HepG2 (cell line): Measurements from ENCODE around the gene PROC. TPM values are rescaled to one million over a fixed set of nuclear protein-coding genes. Genes with fewer than 3 reads are reported as not detected.

ENCODE experiments used
- HINFP ChIP-seq: sonication (generic); formaldehyde crosslinking; IDR thresholded peaks from 2 replicates; pipeline ENCODE4 v1.4.0; 2020; ENCODE audit warnings: low read depth, mild to moderate bottlenecking, missing genetic modification reagents
- HMG20A ChIP-seq: IDR thresholded peaks from 2 replicates; pipeline ENCODE4 v1.6.1; 2016; ENCODE audit warnings: borderline replicate concordance
- NR2C2 ChIP-seq: sonication (generic); formaldehyde crosslinking; IDR thresholded peaks from 2 replicates; pipeline ENCODE4 v1.4.0; 2020; ENCODE audit warnings: missing genetic modification reagents, mild to moderate bottlenecking, moderate library complexity, borderline replicate concordance
- SP5 ChIP-seq: IDR thresholded peaks from 2 replicates; pipeline ENCODE4 v1.6.1; 2016; ENCODE audit warnings: low read depth, borderline replicate concordance
- SRSF1 ChIP-seq: fragments of 200-400 bp; formaldehyde crosslinking; optimal IDR thresholded peaks from 2 replicates; pipeline ENCODE3; 2017; ENCODE audit warnings: mild to moderate bottlenecking, low read depth, low read length, moderate library complexity
- TEF ChIP-seq: sonication (generic); formaldehyde crosslinking; IDR thresholded peaks from 2 replicates; pipeline ENCODE4 v1.5.0; 2020; ENCODE audit warnings: missing genetic modification reagents
- ZFP62 ChIP-seq: sonication (generic); formaldehyde crosslinking; IDR thresholded peaks from 2 replicates; pipeline ENCODE4 v1.4.0; 2020; ENCODE audit warnings: missing genetic modification reagents
- ZGPAT ChIP-seq: IDR thresholded peaks from 2 replicates; pipeline ENCODE4 v1.6.1; 2016; ENCODE audit warnings: mild to moderate bottlenecking
- ZKSCAN5 ChIP-seq: sonication (generic); formaldehyde crosslinking; IDR thresholded peaks from 2 replicates; pipeline ENCODE4 v1.5.1; 2020; ENCODE audit warnings: mild to moderate bottlenecking, missing genetic modification reagents
- ZMYM3 ChIP-seq: sonication (generic); formaldehyde crosslinking; IDR thresholded peaks from 2 replicates; pipeline ENCODE4 v1.5.1; 2020; ENCODE audit warnings: mild to moderate bottlenecking, missing genetic modification reagents
- ZNF101 ChIP-seq: sonication (generic); formaldehyde crosslinking; IDR thresholded peaks from 2 replicates; pipeline ENCODE4 v1.4.0; 2020; ENCODE audit warnings: mild to moderate bottlenecking, low read depth, missing genetic modification reagents, borderline replicate concordance
- ZNF382 ChIP-seq: sonication (generic); formaldehyde crosslinking; IDR thresholded peaks from 2 replicates; pipeline ENCODE4 v1.5.0; 2020; ENCODE audit warnings: missing genetic modification reagents, mild to moderate bottlenecking, borderline replicate concordance
- ZNF550 ChIP-seq: sonication (generic); formaldehyde crosslinking; IDR thresholded peaks from 2 replicates; pipeline ENCODE4 v1.4.0; 2020; ENCODE audit warnings: mild to moderate bottlenecking, missing genetic modification reagents, borderline replicate concordance
- polyA plus RNA-seq, 8 experiments: library from polyadenylated mRNA; depleted of rRNA in 3 of 8; stranded (reverse) in 7 of 8; unstranded in 1 of 8; fragments of >200 nt; fragmentation: Illumina TruSeq in 4 of 8; extraction: Trizol in 4 of 8; gene quantifications; 2 replicates each; pipeline versions ENCODE4 v1.2.1 to v1.2.3, GENCODE V29; 2011 to 2016; ENCODE audit warnings: low read depth in 4 of 8, missing spikeins in 1 of 8, mixed read lengths in 1 of 8; ENCODE audit not compliant: insufficient read depth in 1 of 8
- total RNA-seq, 5 experiments: library from RNA; depleted of rRNA; stranded (reverse); fragments of >200 nt; fragmentation: Illumina TruSeq; extraction: Trizol; gene quantifications; 2 replicates each; pipeline ENCODE4 v1.2.3, GENCODE V29; 2016; ENCODE audit warnings: low read depth in 1 of 5
- TF ChIP-seq, protein P1 (sequence below): sonication (generic); formaldehyde crosslinking; IDR thresholded peaks from 2 replicates; pipeline ENCODE4 v1.4.0; 2020; ENCODE audit warnings: mild to moderate bottlenecking, missing genetic modification reagents
- TF ChIP-seq, protein P2 (sequence below): IDR thresholded peaks from 2 replicates; pipeline ENCODE4 v1.6.1; 2016; ENCODE audit warnings: missing compliant biosample characterization, missing genetic modification reagents, borderline replicate concordance
- TF ChIP-seq, protein P3 (sequence below): sonication (generic); formaldehyde crosslinking; IDR thresholded peaks from 2 replicates; pipeline ENCODE4 v1.4.0; 2020; ENCODE audit warnings: mild to moderate bottlenecking, missing genetic modification reagents, borderline replicate concordance

Gene PROC
- total and polyA plus RNA-seq, 2 of the 13 experiments (the other 11 are each of a cell fraction or from before 2014, with no cell fraction given), result 134 to 185 TPM

- TF ChIP-seq, protein P1, sequence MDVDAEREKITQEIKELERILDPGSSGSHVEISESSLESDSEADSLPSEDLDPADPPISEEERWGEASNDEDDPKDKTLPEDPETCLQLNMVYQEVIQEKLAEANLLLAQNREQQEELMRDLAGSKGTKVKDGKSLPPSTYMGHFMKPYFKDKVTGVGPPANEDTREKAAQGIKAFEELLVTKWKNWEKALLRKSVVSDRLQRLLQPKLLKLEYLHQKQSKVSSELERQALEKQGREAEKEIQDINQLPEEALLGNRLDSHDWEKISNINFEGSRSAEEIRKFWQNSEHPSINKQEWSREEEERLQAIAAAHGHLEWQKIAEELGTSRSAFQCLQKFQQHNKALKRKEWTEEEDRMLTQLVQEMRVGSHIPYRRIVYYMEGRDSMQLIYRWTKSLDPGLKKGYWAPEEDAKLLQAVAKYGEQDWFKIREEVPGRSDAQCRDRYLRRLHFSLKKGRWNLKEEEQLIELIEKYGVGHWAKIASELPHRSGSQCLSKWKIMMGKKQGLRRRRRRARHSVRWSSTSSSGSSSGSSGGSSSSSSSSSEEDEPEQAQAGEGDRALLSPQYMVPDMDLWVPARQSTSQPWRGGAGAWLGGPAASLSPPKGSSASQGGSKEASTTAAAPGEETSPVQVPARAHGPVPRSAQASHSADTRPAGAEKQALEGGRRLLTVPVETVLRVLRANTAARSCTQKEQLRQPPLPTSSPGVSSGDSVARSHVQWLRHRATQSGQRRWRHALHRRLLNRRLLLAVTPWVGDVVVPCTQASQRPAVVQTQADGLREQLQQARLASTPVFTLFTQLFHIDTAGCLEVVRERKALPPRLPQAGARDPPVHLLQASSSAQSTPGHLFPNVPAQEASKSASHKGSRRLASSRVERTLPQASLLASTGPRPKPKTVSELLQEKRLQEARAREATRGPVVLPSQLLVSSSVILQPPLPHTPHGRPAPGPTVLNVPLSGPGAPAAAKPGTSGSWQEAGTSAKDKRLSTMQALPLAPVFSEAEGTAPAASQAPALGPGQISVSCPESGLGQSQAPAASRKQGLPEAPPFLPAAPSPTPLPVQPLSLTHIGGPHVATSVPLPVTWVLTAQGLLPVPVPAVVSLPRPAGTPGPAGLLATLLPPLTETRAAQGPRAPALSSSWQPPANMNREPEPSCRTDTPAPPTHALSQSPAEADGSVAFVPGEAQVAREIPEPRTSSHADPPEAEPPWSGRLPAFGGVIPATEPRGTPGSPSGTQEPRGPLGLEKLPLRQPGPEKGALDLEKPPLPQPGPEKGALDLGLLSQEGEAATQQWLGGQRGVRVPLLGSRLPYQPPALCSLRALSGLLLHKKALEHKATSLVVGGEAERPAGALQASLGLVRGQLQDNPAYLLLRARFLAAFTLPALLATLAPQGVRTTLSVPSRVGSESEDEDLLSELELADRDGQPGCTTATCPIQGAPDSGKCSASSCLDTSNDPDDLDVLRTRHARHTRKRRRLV (CRISPR knock-in tag), result peak; percentile 49; the same call in 1 of the 2 replicates
- TF ChIP-seq HMG20A (CRISPR knock-in tag) (no peak; the same call in 1 of the 2 replicates), ZNF382 (CRISPR knock-in tag) (no peak), ZKSCAN5 (CRISPR knock-in tag) (no peak), SRSF1 (peak; percentile 72), ZGPAT (CRISPR knock-in tag) (peak; percentile 65; the same call in 1 of the 2 replicates), NR2C2 (CRISPR knock-in tag) (no peak), SP5 (CRISPR knock-in tag) (0 out of 2 replicates have a peak, but pooled peaks have one; percentile 28), ZMYM3 (CRISPR knock-in tag) (peak; percentile 97), TEF (no peak), ZFP62 (CRISPR knock-in tag) (no peak), HINFP (CRISPR knock-in tag) (peak; percentile 20; the same call in 1 of the 2 replicates), ZNF101 (CRISPR knock-in tag) (no peak), ZNF550 (CRISPR knock-in tag) (no peak)
- TF ChIP-seq, protein P2, sequence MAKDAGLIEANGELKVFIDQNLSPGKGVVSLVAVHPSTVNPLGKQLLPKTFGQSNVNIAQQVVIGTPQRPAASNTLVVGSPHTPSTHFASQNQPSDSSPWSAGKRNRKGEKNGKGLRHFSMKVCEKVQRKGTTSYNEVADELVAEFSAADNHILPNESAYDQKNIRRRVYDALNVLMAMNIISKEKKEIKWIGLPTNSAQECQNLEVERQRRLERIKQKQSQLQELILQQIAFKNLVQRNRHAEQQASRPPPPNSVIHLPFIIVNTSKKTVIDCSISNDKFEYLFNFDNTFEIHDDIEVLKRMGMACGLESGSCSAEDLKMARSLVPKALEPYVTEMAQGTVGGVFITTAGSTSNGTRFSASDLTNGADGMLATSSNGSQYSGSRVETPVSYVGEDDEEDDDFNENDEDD (CRISPR knock-in tag), result peak; percentile 87; the same call in 1 of the 2 replicates
- TF ChIP-seq, protein P3, sequence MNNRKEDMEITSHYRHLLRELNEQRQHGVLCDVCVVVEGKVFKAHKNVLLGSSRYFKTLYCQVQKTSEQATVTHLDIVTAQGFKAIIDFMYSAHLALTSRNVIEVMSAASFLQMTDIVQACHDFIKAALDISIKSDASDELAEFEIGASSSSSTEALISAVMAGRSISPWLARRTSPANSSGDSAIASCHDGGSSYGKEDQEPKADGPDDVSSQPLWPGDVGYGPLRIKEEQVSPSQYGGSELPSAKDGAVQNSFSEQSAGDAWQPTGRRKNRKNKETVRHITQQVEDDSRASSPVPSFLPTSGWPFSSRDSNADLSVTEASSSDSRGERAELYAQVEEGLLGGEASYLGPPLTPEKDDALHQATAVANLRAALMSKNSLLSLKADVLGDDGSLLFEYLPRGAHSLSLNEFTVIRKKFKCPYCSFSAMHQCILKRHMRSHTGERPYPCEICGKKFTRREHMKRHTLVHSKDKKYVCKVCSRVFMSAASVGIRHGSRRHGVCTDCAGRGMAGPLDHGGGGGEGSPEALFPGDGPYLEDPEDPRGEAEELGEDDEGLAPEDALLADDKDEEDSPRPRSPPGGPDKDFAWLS, result no peak
These were observed 10.0 kb upstream of the PROC start (continued) for GRCh38 chr2:127408004-127408806.
